ENCODE data around the gene DIPK1C. TPM values are rescaled to one million over a fixed set of nuclear protein-coding genes. Genes with fewer than 3 reads are reported as not detected.

The DIPK1C gene
- polyA plus RNA-seq, 4 donors, result 0.10 to 0.43 TPM; not detected in 2

- Histone ChIP-seq H3K4me3 (ENCODE audit: low read depth in 1 of 3, low read length in 3 of 3) (no peak overlapping the region), H3K4me1 (ENCODE audit: control insufficient read depth in 3 of 3, insufficient read depth in 2 of 3, low read depth in 1 of 3, low read length in 2 of 3) (no peaks in the 10 kb centered on the region), H3K36me3 (ENCODE audit: control insufficient read depth in 3 of 3, insufficient read depth in 2 of 3, low read depth in 1 of 3, low read length in 3 of 3) (no peaks in the 10 kb centered on the region), H3K9me3 (ENCODE audit: control insufficient read depth in 2 of 2, insufficient read depth in 1 of 2, low read depth in 1 of 2, low read length in 1 of 2) (peaks cover 0 to 3% of the 10 kb centered on the region in 2 donors), H3K27me3 (ENCODE audit: control insufficient read depth in 3 of 3, insufficient read depth in 3 of 3, low read length in 3 of 3) (peaks cover 0 to 3% (median 0%) of the 10 kb centered on the region in 3 donors), H3K27ac (ENCODE audit: low read depth in 1 of 3, low read length in 2 of 3) (no peak overlapping the region)
- DNase-seq (no peak), FAIRE-seq (no peak)
- 72 to 75% (median 75%) methylated on average over 15 of the region's 15 CpGs for WGBS, 3 donors
Measured at GRCh38 chr18:74430806-74431571, 26.1 kb downstream of the DIPK1C start.

DNA sequence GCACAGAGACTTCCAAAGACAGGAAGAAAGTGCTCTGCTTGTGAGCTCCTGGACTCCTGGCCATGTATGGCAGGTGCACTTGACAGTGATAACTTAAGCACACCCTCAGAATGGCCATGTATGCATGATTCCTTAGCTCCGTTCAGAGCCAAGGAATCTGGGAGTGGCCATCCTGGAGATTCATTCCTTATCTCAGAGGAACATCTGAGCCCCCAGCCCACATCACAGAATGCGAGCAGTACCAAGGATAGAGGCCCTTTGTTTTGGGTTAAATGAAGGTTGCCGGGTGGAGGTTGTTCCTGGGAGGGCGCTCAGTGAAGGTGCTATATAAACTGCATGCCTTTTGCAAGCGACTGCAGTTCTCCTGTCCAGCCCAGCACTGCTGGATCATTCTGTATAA lies 26.9 kb downstream of the DIPK1C start:
- no peak for FAIRE-seq
- WGBS, 3 donors, result 57 to 74% (median 68%) methylated on average over 5 of the region's 5 CpGs

GRCh38 chr18:74429096-74429495 lies 28.0 kb downstream of the DIPK1C start:
- Histone ChIP-seq H3K4me1 (ENCODE audit: control insufficient read depth in 3 of 3, insufficient read depth in 2 of 3, low read depth in 1 of 3, low read length in 2 of 3) (no peaks in the 10 kb centered on the region), H3K36me3 (ENCODE audit: control insufficient read depth in 3 of 3, insufficient read depth in 2 of 3, low read depth in 1 of 3, low read length in 3 of 3) (no peaks in the 10 kb centered on the region), H3K27me3 (ENCODE audit: control insufficient read depth in 3 of 3, insufficient read depth in 3 of 3, low read length in 3 of 3) (peaks cover 0 to 2% (median 0%) of the 10 kb centered on the region in 3 donors), H3K27ac (ENCODE audit: low read depth in 1 of 3, low read length in 2 of 3) (no peak overlapping the region), H3K4me3 (ENCODE audit: low read depth in 1 of 3, low read length in 3 of 3) (no peak overlapping the region), H3K9me3 (ENCODE audit: control insufficient read depth in 2 of 2, insufficient read depth in 1 of 2, low read depth in 1 of 2, low read length in 1 of 2) (peaks cover 0 to 3% of the 10 kb centered on the region in 2 donors)
- WGBS, 3 donors, result 61 to 69% (median 64%) methylated on average over 7 of the region's 7 CpGs
- FAIRE-seq, result no peak
- no peak for DNase-seq

More for the DNA sequence above, 26.9 kb downstream of the DIPK1C start:
- H3K27me3 ChIP-seq (ENCODE audit: control insufficient read depth in 3 of 3, insufficient read depth in 3 of 3, low read length in 3 of 3), result peaks cover 0 to 2% (median 0%) of the 10 kb centered on the region in 3 donors
- no peaks in the 10 kb centered on the region for H3K36me3 ChIP-seq (ENCODE audit: control insufficient read depth in 3 of 3, insufficient read depth in 2 of 3, low read depth in 1 of 3, low read length in 3 of 3)
- DNase-seq, result no peak
- H3K4me3 ChIP-seq (ENCODE audit: low read depth in 1 of 3, low read length in 3 of 3), result no peak overlapping the region
- no peaks in the 10 kb centered on the region for H3K4me1 ChIP-seq (ENCODE audit: control insufficient read depth in 3 of 3, insufficient read depth in 2 of 3, low read depth in 1 of 3, low read length in 2 of 3)
- H3K9me3 ChIP-seq (ENCODE audit: control insufficient read depth in 2 of 2, insufficient read depth in 1 of 2, low read depth in 1 of 2, low read length in 1 of 2), result peaks cover 0 to 3% of the 10 kb centered on the region in 2 donors
- H3K27ac ChIP-seq (ENCODE audit: low read depth in 1 of 3, low read length in 2 of 3), result no peak overlapping the region

DNA sequence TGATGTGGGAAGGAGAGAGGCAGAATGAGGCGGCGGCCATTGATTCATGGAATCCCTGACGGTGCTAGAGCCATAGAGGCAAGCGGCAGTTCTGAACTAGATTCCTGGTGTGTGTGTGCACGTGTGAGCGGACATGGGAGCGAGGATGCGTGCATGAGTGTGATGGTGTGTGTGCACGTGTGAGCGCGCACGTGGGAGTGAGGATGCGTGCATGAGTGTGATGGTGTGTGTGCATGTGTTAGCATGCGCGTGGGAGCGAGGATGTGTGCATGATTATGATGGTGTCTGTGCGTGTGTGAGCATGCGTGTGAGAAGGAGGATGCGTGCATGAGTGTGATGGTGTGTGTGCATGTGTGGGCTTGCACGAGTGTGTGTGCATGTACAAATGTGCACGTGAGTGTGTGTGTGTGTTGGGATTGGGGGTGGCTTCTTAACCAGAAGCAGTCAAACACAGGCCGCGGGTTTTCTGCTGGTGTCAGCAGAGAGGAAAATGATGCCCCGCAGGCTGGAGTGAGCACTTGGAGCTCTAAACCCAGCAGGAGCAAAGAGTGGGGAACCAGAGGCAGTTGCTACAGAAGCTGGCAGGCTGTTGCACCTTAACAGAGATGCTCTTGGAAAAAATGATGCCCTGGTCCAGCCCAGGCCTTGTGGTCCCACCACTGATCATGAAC lies 29.5 kb downstream of the DIPK1C start:
- Histone ChIP-seq H3K4me1 (ENCODE audit: control insufficient read depth in 3 of 3, insufficient read depth in 2 of 3, low read depth in 1 of 3, low read length in 2 of 3) (no peaks in the 10 kb centered on the region), H3K9me3 (ENCODE audit: control insufficient read depth in 2 of 2, insufficient read depth in 1 of 2, low read depth in 1 of 2, low read length in 1 of 2) (peaks cover 0 to 3% of the 10 kb centered on the region in 2 donors), H3K27me3 (ENCODE audit: control insufficient read depth in 3 of 3, insufficient read depth in 3 of 3, low read length in 3 of 3) (peaks cover 0 to 5% (median 0%) of the 10 kb centered on the region in 3 donors), H3K4me3 (ENCODE audit: low read depth in 1 of 3, low read length in 3 of 3) (no peak overlapping the region), H3K36me3 (ENCODE audit: control insufficient read depth in 3 of 3, insufficient read depth in 2 of 3, low read depth in 1 of 3, low read length in 3 of 3) (no peaks in the 10 kb centered on the region), H3K27ac (ENCODE audit: low read depth in 1 of 3, low read length in 2 of 3) (no peak overlapping the region)
- no peak for FAIRE-seq
- DNase-seq, result no peak
- 94 to 96% (median 95%) methylated on average over 24 of the region's 24 CpGs for WGBS, 3 donors

DNA sequence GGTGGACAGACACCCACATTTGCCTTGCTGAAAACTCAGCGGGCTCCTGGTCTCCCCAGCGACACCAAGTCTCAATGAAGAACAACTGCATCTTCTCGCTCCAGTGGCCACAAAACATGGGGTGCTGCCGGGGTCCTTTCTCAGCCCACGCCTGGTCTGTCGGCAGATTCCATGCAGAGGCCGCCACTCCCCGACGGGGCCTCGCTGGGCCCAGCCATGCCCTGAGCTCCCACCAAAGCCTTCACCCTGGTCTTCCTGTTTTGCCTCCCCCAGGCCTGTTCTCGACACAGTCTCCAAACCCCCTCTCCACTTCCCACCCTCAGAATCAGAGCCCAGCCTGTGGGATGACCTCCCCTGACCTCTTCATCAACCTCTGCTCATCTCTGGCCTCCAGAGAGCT lies 31.2 kb downstream of the DIPK1C start:
- H3K4me1 ChIP-seq (ENCODE audit: control insufficient read depth in 3 of 3, insufficient read depth in 2 of 3, low read depth in 1 of 3, low read length in 2 of 3), result no peaks in the 10 kb centered on the region
- FAIRE-seq (no peak), DNase-seq (no peak)
- H3K9me3 ChIP-seq (ENCODE audit: control insufficient read depth in 2 of 2, insufficient read depth in 1 of 2, low read depth in 1 of 2, low read length in 1 of 2), result peaks cover 0 to 3% of the 10 kb centered on the region in 2 donors
- peaks cover 0 to 7% (median 0%) of the 10 kb centered on the region in 3 donors for H3K27me3 ChIP-seq (ENCODE audit: control insufficient read depth in 3 of 3, insufficient read depth in 3 of 3, low read length in 3 of 3)
- H3K36me3 ChIP-seq (ENCODE audit: control insufficient read depth in 3 of 3, insufficient read depth in 2 of 3, low read depth in 1 of 3, low read length in 3 of 3), result no peaks in the 10 kb centered on the region
- 96 to 99% (median 97%) methylated on average over 11 of the region's 11 CpGs for WGBS, 3 donors
- H3K27ac ChIP-seq (ENCODE audit: low read depth in 1 of 3, low read length in 2 of 3), result no peak overlapping the region
- H3K4me3 ChIP-seq (ENCODE audit: low read depth in 1 of 3, low read length in 3 of 3), result no peak overlapping the region

GRCh38 chr18:74425161-74425560 lies 31.9 kb downstream of the DIPK1C start:
- Histone ChIP-seq H3K9me3 (ENCODE audit: control insufficient read depth in 2 of 2, insufficient read depth in 1 of 2, low read depth in 1 of 2, low read length in 1 of 2) (peaks cover 0 to 3% of the 10 kb centered on the region in 2 donors), H3K4me1 (ENCODE audit: control insufficient read depth in 3 of 3, insufficient read depth in 2 of 3, low read depth in 1 of 3, low read length in 2 of 3) (no peaks in the 10 kb centered on the region), H3K36me3 (ENCODE audit: control insufficient read depth in 3 of 3, insufficient read depth in 2 of 3, low read depth in 1 of 3, low read length in 3 of 3) (no peaks in the 10 kb centered on the region), H3K27ac (ENCODE audit: low read depth in 1 of 3, low read length in 2 of 3) (no peak overlapping the region), H3K4me3 (ENCODE audit: low read depth in 1 of 3, low read length in 3 of 3) (no peak overlapping the region), H3K27me3 (ENCODE audit: control insufficient read depth in 3 of 3, insufficient read depth in 3 of 3, low read length in 3 of 3) (peaks cover 0 to 7% (median 0%) of the 10 kb centered on the region in 3 donors)
- no peak for DNase-seq
- no peak for FAIRE-seq
- WGBS, 3 donors, result 82 to 83% (median 83%) methylated on average over 4 of the region's 4 CpGs

- H3K36me3 ChIP-seq (ENCODE audit: control insufficient read depth in 3 of 3, insufficient read depth in 2 of 3, low read depth in 1 of 3, low read length in 3 of 3), result no peaks in the 10 kb centered on the region
- no peak overlapping the region for H3K27ac ChIP-seq (ENCODE audit: low read depth in 1 of 3, low read length in 2 of 3)
- DNase-seq, result no peak
- H3K4me3 ChIP-seq (ENCODE audit: low read depth in 1 of 3, low read length in 3 of 3), result no peak overlapping the region
- peaks cover 0 to 8% (median 0%) of the 10 kb centered on the region in 3 donors for H3K27me3 ChIP-seq (ENCODE audit: control insufficient read depth in 3 of 3, insufficient read depth in 3 of 3, low read length in 3 of 3)
- H3K4me1 ChIP-seq (ENCODE audit: control insufficient read depth in 3 of 3, insufficient read depth in 2 of 3, low read depth in 1 of 3, low read length in 2 of 3), result no peaks in the 10 kb centered on the region
- FAIRE-seq, result no peak
- 63 to 78% (median 72%) methylated on average over 3 of the region's 3 CpGs for WGBS, 3 donors
- no peaks in the 10 kb centered on the region for H3K9me3 ChIP-seq (ENCODE audit: control insufficient read depth in 2 of 2, insufficient read depth in 1 of 2, low read depth in 1 of 2, low read length in 1 of 2)
Measured at GRCh38 chr18:74422541-74422940, 34.6 kb downstream of the DIPK1C start.

DNA sequence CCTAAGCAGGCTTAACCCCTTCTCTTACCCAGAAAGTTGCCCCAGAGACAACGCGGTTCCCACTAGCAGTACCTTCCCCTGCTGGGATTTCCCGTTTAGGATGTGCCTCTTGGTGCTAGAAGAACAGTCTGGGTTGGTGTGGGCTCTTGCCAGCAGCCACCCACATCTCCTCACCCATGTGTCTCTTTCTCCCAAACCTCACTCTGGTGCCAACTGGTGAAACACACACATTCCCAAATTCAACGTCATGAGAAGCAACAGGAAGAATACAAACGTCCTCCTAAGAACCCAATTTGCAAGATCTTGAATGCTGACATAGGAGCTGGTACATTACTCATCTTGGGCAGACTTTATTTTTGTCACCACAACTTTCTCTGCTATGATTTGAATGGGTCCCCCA lies 36.2 kb downstream of the DIPK1C start:
- no peak overlapping the region for H3K4me3 ChIP-seq (ENCODE audit: low read depth in 1 of 3, low read length in 3 of 3)
- H3K9me3 ChIP-seq (ENCODE audit: control insufficient read depth in 2 of 2, insufficient read depth in 1 of 2, low read depth in 1 of 2, low read length in 1 of 2), result no peaks in the 10 kb centered on the region
- no peaks in the 10 kb centered on the region for H3K36me3 ChIP-seq (ENCODE audit: control insufficient read depth in 3 of 3, insufficient read depth in 2 of 3, low read depth in 1 of 3, low read length in 3 of 3)
- DNase-seq (no peak), FAIRE-seq (no peak)
- 77 to 88% (median 78%) methylated on average over 5 of the region's 5 CpGs for WGBS, 3 donors
- no peak overlapping the region for H3K27ac ChIP-seq (ENCODE audit: low read depth in 1 of 3, low read length in 2 of 3)
- H3K4me1 ChIP-seq (ENCODE audit: control insufficient read depth in 3 of 3, insufficient read depth in 2 of 3, low read depth in 1 of 3, low read length in 2 of 3), result no peaks in the 10 kb centered on the region
- peaks cover 0 to 8% (median 0%) of the 10 kb centered on the region in 3 donors for H3K27me3 ChIP-seq (ENCODE audit: control insufficient read depth in 3 of 3, insufficient read depth in 3 of 3, low read length in 3 of 3)
